ENCODE measurements around the gene STRN3.
"Not testable (repeated sequence)": the region's sequence is repeated elsewhere in the genome, so short reads cannot be mapped to it uniquely, and the experiment has no call there.

The STRN3 gene

DNA sequence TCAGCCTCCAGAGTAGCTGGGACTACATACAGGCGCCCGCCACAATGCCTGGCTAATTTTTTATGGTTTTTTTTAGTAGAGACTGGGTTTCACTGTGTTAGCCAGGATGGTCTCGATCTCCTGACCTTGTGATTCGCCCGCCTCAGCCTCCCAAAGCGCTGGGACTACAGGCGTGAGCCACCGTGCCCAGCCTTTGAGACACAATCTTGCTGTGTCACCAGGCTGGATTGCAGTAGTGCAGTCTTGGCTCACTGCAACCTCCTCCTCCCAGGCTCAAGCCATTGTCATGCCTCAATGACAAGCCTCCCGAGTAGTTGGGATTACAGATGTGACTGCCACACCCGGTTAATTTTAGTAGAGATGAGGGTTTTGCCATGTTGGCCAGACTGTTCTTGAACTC, 21.3 kb upstream of the STRN3 start:
- DNase-seq, result peak; percentile 39 to 51
- TF ChIP-seq GATA1 (IDR thresholded peaks at IDR 0.05; ENCODE audit: low read depth, low read length) (no peak), POLR2A (IDR thresholded peaks at IDR 0.05; ENCODE audit: low read length) (no peak)

- no peak for TF ChIP-seq POLR2A (IDR thresholded peaks at IDR 0.05; ENCODE audit: low read length)
- TF ChIP-seq GATA1 (IDR thresholded peaks at IDR 0.05; ENCODE audit: low read depth, low read length), result no peak
- DNase-seq, result no peak
Observed at GRCh38 chr14:31045501-31046080, 19.4 kb upstream of the STRN3 start.

DNA sequence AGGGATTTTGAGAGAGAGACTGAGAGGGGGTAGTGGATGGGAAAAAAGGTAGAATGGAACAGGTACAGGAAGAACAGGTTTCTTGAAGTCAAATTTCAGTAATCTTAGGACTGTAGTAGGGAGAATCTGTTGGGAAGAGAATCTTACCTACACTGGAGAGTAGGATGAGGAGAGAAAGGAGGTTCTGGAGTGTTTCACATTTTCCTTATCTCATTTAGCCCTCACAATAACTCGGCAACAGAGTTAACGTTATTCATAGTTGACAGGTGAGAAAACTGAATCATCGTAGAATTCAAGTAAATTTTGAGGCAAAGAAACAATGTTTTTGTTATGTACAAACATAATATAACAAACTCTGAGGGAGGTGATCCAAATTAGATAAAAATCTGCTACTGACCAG, 17.2 kb upstream of the STRN3 start:
- DNase-seq, result no peak

GRCh38 chr14:31042893-31043292, 16.7 kb upstream of the STRN3 start:
- not testable (repeated sequence) for DNase-seq

More for the DNA sequence above, 17.2 kb upstream of the STRN3 start:
- TF ChIP-seq POLR2A (IDR thresholded peaks at IDR 0.05; ENCODE audit: low read length) (no peak), GATA1 (IDR thresholded peaks at IDR 0.05; ENCODE audit: low read depth, low read length) (no peak)

DNA sequence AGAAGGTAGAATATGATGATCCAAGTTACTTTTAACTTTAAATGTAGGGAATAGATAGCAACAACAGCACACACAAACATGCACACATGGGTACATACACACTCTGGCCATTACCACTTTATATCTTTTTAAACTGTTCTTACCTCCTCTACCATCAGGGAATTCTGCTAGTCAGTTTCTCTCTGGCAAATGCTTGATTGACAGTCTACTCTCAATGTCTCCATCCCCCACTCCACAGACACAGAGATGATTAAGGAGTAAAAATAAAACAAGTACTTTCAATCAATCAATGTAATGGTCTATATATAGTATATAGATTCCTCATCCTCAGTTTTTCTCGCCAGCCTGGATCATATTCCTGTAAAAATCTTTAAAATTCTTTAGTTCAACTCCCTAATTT, 16.1 kb upstream of the STRN3 start:
- no peak for DNase-seq
- TF ChIP-seq POLR2A (IDR thresholded peaks at IDR 0.05; ENCODE audit: low read length) (no peak), GATA1 (IDR thresholded peaks at IDR 0.05; ENCODE audit: low read depth, low read length) (no peak)

GRCh38 chr14:31038521-31039166, 12.5 kb upstream of the STRN3 start:
- no peak for TF ChIP-seq GATA1 (IDR thresholded peaks at IDR 0.05; ENCODE audit: low read depth, low read length)
- peak; percentile 54 for TF ChIP-seq POLR2A (IDR thresholded peaks at IDR 0.05; ENCODE audit: low read length)
- DNase-seq, result peak; percentile 90 to 92

DNA sequence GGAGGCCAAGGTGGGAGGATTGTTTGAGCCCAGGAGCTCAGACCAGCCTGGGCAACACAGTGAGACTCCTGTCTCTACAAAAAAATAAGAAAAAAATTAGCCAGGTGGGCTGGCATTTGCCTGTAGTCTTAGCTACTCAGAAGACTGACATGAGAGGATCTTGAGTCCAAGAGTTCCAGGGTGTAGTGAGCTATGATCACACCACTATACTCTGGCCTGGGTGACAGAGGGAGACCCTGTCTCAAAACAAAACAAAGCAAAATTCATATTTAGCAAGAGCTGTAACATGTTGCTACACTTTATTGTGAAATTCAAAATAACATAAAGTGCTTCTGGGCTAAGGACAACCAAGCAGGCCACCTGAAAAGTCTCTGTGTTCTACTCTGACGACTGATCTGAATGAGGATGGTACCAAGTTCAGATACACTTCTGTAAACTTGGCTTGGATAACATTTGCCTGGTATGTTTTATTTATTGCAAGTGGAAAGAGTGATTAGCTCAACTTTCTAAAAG, 11.6 kb upstream of the STRN3 start:
- DNase-seq, result peak; percentile 31 to 65
- TF ChIP-seq POLR2A (IDR thresholded peaks at IDR 0.05; ENCODE audit: low read length), result no peak
- TF ChIP-seq GATA1 (IDR thresholded peaks at IDR 0.05; ENCODE audit: low read depth, low read length), result no peak

DNA sequence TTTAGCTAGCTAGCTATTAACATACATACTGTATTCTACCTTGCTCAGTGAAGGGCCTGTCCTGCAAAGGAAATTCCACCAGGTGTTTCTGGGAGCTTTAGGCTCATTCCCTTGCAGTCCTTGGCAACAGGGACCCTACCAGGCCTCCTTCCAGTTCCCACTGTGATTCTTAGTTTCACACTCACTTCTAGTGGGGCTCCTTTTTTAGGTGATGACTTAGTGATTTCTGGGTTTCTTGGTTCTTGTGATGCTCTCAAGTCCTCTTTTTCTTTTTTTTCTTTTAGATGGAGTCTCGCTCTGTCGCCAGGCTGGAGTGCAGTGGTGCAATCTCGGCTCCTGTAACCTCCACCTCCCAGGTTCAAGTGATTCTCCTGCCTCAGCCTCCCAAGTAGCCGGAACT, 10.4 kb upstream of the STRN3 start:
- no peak for TF ChIP-seq POLR2A (IDR thresholded peaks at IDR 0.05; ENCODE audit: low read length)
- no peak for TF ChIP-seq GATA1 (IDR thresholded peaks at IDR 0.05; ENCODE audit: low read depth, low read length)
- DNase-seq, result no peak

DNA sequence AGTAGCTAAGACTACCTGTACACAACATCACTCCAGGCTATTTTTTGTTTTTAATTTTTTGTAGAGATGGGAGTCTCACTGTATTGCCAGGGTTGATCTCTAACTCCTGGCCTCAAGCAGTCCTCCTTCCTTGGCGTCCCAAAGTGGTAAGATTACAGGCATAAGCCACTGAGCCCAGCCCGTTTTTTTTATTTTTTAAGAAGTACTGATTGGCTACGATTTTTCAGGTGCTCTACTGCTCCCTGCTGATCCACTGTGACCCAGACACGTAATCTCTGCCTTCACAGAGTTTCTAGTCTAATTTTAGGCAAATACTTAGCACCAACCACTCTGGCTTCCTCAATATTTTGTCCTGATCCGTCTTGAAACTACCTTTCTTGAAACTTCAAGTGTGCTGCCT, 4.3 kb upstream of the STRN3 start:
- TF ChIP-seq POLR2A (IDR thresholded peaks at IDR 0.05; ENCODE audit: low read length), result no peak
- TF ChIP-seq GATA1 (IDR thresholded peaks at IDR 0.05; ENCODE audit: low read depth, low read length), result no peak
- no peak for DNase-seq

- no peak for TF ChIP-seq GATA1 (IDR thresholded peaks at IDR 0.05; ENCODE audit: low read depth, low read length)
- no peak for TF ChIP-seq POLR2A (IDR thresholded peaks at IDR 0.05; ENCODE audit: low read length)
- DNase-seq, result peak; percentile 41 to 56
Observed at GRCh38 chr14:31029016-31029970, 3.1 kb upstream of the STRN3 start.

DNA sequence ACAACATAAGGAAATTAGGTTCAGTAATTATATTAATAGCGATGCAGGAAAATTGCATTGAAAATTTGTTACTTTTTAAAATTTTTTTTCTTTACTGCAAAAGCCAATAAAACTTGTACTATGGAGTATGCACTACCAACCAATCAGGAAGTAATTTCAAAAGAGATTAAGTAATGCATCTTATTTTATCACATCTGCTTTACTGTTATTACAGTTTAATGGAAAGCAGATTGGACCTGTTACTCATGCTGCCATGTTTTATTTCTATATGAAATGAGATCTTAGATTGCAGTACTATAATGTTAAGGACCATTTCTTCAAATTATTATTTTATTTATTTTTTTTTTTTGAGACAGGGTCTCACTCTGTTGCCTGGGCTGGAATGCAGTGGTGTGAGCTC, 1.7 kb upstream of the STRN3 start:
- no peak for TF ChIP-seq GATA1 (IDR thresholded peaks at IDR 0.05; ENCODE audit: low read depth, low read length)
- no peak for TF ChIP-seq POLR2A (IDR thresholded peaks at IDR 0.05; ENCODE audit: low read length)
- no peak for DNase-seq

GRCh38 chr14:31026450-31027235, 464 bp upstream of the STRN3 start:
- TF ChIP-seq POLR2A (IDR thresholded peaks at IDR 0.05; ENCODE audit: low read length) (peak; percentile 95), GATA1 (IDR thresholded peaks at IDR 0.05; ENCODE audit: low read depth, low read length) (no peak)
- peak; percentile 99 for DNase-seq

GRCh38 chr14:31025367-31026076, 657 bp downstream of the STRN3 start, which contains the start of gene AP4S1:
Gene AP4S1 (plus strand): TSS chr14:31025649. CDS start chr14:31066197, 40,548 bp downstream.
- DNase-seq, result peak; percentile 80 to 87
- TF ChIP-seq GATA1 (IDR thresholded peaks at IDR 0.05; ENCODE audit: low read depth, low read length), result no peak
- peak; percentile 47 for TF ChIP-seq POLR2A (IDR thresholded peaks at IDR 0.05; ENCODE audit: low read length)

Measured in erythroblast (primary cell).